ELR (cell line): ENCODE results near the gene GPR68.
"Not testable (repeated sequence)": the region's sequence is repeated elsewhere in the genome, so short reads cannot be mapped to it uniquely, and the experiment has no call there.

ENCODE experiments used
- DNase-seq: peaks from one replicate; pipeline ENCODE4 v3.0.0-alpha.2; 2015; ENCODE audit warnings: low read depth

GPR68 gene

DNA sequence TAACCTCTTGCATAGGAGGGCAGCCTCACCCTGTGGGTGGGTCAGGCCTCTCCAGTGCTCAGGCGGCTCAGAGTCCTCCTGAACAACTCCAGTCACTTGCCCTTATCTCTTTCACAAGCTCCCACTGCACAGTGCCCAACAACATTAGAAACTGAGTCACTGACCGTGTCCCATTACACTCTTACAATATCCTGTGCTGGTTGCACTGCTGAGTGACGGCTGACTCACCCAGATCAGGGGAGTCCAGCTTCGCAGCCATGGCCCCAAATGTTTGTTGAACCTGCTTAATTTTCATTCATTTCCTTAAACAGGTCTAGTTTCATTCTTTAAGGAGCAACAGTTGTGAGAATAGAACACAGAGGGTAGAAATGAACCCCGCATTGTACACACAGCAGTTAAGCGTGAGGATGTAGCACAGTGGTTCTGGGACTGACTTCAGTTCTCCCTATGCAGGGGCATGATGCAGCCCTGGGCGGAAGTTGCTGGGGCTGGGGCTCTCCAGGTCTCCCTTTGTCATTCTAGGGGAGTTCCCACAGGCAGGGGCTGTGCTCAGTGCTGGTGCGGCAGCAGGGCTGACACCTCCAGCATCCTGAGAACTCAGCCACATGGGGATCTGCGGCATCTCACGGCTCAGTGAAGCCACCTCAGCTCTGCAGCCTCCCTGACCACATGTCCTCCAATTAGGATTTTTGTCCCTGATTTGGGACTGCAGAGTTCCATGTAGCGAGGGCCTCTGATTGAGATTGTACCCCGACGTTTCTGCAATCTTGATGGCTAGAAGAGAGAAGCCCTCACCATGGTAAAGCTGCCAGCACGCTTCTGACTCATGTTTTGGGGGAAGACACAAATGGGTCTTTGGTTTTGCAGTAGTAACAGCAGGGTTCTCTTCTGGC lies 16.1 kb downstream of the GPR68 start:
- DNase-seq = peak; percentile 87

DNA sequence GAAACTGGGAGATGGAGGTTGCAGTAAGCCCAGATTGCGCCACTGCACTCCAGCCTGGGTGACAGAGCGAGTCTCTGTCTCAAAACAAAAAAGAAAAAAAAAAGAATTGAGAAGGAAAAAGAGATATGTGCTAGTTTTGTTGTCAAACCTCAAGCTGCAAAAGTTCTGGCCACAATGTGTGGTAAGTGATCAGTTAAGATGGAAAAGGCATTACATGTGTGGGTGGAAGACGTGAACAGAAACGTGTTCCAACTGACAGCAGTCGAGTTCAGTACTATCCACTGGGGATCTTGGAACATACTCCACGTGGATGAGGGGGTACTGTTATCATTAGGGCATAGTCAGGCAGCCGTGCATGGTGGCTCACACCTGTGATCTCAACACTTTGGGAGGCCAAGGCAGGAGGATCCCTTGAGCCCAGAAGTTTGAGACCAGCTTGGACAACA lies 17.3 kb downstream of the GPR68 start:
- no peak for DNase-seq

DNA sequence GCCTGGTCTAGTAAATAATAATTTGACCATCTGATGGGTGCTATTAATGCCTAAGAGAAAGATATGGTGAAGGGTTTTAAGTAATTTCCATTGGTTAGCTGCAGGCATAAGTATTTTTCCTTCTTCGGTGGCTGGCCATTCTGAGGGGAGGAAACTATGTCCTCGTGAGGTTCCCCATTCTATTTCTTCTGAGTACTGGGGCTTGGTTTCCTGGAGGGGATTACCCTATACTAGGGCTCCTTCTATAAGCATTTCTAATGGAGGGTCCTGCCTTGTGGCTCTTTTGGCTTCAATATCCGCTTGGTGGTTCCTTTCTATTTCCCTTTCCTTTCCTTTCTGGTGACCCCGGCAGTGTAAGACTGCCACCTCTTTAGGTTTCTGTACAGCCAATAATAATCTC lies 18.1 kb downstream of the GPR68 start:
- DNase-seq = not testable (repeated sequence)

DNA sequence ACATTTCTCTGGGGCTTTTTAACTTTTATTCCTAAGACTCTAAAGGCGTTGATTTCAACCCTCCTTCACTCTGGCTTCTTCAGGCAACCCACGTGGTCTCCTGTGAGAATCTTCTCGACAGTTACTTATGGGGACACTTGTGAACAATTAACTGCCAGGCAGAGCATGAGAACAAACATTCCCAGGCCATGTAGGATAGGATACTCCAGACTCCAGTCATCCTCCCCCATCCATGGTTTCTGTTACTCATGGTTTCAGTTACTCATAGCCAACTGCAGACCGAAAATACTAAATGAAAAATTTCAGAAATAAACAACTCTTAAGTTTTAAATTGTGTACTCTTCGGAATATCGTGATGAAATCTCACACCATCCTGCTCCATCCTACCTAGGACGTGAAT lies 19.5 kb downstream of the GPR68 start:
- peak; percentile 78 for DNase-seq

DNA sequence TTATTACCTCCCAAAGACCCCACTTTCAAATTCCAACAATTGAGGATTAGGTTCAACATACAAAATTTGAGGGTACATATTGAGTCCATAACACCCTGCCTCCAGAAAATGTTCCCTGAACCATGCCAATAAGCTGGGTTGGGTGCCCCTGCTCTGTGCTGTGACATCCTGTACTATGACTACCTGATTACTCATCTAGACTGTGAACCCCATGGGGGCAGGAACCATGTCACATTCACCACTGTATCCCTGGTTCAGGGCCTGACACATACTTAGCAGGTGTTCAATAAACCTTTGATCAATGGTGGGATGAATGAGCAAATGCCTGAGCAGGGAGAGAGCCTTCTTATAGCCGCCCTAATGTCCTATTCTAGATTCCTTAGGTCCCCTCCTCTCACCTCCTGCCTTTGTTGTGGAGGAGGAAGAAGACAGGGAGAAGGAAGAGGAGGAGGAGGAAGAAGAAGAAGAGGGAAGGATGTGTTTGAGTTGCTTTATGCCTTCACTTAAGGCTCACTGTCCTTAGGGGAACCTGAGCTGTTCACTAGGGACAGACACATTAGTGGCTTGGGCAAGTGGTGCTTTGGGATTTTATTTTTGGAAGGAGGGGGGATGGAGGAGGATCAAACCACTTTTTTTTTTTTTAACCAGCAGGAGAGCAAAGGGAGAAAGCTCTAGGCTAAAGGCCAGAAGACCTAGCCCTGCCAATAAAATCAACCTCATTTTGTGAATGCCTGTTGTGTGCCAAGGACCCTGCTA lies 21.3 kb downstream of the GPR68 start:
- DNase-seq = peak; percentile 41

DNA sequence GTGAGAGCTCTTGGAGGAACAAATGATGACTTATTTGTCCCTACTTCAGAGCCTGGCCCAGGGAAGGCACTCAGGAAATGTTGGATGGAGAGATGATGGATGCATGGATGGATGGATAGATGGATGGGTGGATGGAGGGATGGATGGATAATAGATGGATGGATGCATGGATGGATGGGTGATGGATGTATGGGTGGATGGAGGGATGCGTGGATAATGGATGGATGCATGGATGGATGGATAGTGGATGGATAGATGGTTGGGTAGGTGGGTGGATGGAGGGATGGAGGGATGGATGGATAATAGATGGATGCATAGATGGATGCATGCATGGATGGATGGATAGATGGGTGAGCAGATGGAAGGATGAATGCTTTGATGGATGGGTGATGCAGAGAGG lies 23.2 kb downstream of the GPR68 start:
- DNase-seq = no peak

DNA sequence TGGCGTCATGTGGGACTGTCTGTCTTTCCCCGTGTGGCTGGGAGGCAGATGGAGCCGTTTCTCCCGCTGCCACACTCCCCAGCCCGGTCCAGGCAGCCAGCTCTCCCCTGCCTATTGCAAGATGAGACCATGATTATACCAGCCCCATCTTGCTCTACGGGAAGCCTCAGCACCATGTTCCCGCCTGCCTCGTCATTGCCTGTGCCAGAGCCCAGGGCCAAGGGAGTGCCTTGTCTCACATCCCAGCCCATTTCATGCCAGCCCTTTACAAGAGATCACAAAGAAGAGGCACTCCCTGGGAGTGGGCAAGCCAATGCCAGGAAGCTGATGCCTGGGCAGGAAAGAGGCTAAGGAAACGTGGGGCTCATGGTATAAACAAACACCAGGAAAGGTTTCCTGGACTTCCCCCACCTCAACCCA lies 23.9 kb downstream of the GPR68 start:
- DNase-seq = no peak

DNA sequence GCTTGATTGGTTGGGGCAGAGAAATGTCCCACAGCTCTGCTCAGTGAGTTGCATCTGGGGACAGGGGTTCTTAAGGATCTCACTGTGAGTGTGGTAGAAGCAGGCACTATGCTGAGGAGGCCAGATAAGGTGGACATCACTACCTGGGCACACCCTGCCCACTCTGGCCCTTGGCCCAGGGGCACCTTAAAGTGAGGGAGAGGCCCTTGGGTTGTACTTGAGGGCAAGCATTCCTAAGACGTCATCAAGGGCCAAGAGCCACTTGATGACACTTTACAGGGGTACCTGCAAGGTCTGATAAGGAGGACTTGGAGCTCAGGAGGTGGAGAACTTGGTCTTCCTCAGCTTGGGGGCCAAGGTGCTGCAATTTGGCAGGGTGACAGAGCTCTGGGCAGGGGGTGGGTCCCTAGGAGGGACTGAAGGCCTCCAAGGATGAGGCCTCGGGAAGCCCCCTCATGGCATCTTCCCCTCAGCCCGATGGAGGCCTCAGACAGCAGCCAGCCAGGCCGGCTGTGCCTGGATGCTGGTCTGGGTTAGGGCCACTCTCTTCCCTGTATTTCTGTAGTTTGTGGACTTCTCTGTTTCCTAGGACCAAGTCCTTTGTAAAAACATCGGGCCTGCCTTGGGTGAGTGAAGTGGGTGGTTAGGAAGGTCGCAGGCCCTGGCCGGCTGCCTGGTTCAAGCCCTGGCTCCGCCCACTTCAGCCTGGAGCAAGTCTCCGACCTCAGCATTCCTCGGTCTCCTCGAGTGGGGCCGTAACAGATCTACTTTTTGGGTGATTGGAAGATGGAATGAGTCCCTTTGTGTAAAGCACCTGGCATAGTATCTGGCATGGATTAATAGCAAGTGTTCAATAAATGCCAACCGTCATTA lies 24.8 kb downstream of the GPR68 start:
- DNase-seq = no peak

DNA sequence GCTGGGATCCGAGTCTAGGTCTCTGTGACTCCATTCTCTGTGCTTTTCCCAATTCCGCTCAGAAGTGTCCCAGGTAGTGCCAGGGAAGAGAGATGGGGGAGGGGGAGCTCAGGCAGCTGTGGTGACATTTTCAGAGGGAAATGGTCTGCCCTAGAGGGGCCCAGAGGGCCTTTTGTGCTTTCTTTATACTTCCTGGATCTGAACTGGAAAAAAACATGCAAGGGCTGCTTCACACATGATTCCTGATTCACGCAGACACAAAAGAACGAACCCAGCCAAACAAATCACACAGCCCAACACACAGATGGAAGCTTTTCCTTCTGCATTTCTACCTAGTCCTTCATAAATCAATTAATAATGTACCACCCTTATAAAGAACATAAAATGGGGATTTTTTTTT lies 26.5 kb downstream of the GPR68 start:
- DNase-seq = no peak

DNA sequence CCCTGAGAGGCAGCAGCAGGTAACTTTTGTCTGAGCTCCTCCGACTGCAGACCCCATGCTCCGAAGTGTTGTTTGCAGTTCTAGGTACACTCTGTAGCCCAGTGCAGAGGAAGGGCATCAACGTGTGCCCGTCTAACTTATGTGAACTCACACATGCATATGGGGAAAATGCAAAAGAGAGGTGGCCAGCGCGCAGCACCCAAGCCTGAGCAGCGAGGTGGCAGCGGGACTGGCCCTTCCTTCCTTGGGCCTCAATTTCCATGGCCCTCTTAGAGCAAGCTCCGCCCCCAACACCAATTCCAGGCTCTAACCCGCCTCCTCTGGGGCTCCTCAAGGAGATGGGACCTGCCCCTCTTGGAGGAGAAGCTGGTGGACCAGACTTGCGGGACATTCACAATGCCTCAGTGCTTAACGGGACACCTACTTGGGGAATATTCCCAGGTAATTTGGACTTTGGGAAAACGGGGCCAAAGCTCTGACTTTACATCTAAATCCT lies 27.7 kb downstream of the GPR68 start:
- no peak for DNase-seq

DNA sequence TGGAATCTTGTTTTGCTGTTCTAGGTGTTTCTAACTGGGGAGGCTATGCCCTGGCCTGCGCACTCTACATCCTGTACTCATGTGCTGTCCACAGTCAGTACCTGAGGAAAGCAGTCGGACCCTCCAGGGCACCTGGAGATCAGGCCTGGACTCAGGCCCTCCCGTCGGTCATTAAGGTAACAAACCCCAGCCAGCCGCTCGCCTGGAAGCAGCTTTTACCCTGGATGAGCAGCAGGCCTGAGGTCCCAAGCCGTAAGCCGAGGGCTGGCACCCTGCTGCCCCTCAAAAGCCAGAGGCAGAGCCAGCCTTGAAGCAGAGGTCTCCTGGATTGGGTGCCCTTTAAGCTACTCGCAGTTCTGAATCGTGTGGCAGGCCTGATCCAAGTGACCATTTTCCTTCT lies 29.1 kb downstream of the GPR68 start:
- no peak for DNase-seq

DNA sequence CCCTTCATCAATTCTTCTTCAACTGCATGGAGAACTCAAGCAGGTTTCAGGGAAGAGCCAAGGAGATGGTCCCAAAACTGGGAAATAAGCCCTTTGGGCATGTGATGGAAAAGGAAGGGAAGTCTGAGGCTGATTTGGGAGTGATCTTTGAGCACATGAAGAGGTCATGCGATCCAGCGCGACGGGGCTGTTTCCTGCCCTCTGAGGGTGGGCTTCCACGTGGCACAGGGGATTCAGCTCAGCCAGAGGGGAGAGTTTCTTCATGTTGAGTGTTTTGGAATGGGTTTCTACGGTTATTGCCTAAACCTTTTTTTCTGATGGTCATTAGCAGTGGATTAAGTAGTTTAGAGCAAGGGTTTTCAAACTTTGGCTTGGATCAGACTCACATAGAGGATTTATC lies 30.2 kb downstream of the GPR68 start:
- DNase-seq = no peak

DNA sequence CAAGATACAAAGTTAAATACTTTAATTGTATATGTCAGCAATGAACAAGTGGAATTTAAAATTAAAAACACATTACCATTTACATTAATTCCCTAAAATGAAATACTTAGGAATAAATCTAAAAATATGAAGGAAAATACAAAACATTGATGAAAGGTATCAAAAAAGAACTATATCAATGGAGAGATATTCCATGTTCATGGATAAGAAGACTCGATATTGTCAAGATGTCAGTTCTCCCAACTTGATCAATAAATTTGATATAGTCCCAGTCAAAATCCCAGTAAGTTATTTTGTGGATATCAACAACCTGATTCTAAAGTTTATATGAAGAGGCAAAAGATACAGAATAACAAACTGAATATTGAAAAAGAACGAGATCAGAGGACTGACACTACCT lies 33.5 kb downstream of the GPR68 start:
- DNase-seq = no peak

DNA sequence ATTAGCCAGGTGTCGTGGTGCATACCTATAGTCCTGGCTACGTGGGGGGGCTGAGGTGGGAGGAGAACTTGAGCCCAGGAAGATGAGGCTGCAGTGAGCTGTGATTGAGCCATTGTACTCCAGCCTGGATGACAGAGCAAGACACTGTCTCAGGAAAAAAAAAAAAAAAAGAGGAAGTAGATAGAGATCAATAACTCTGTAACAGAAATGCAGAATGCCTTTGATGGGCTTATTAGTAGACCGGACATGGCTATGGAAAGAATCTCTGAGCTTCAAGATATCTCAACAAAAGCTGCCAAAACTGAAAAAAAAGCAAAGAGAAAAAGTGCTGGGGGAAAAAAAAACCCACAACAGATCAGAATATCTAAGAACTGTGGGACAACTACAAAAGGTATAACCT lies 37.5 kb downstream of the GPR68 start:
- no peak for DNase-seq

DNA sequence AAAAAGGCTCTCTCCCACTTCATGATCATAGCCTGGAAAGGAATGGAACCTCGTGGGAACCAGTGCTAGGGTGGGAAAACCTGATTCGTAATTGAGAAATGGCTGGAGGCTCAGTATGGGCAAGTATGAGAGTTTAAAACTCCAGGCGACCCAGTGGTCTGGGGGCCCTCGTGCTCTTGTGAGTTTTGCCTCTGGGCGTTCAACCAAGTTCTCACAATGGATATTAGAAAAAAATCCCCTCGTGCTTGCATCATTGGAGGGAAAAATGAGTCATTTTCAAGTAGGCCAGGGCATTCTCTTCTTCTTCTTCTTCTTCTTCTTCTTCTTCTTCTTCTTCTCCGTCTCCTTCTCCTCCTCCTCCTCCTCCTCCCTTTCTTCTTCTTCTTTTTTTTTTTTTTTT lies 39.0 kb downstream of the GPR68 start:
- DNase-seq = peak; percentile 8

DNA sequence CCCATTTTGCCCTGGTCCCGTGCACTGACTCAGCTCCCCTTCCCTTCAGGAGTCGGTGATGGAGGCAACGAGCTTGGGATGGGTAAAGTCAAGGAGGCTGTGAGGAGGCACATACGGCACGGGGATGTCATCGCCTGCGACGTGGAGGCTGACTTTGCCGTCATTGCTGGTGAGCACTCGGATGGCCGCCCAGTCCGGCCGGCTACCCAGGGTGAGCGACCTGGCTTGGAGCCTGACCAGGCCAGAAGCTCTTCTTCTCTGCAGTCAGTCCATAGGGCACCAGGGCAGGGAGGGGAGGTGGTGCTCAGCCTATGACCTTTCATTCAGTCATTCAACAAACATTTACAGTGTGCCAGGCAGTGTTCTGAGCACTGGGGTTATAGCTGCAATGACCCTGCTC lies 39.8 kb downstream of the GPR68 start:
- no peak for DNase-seq

DNA sequence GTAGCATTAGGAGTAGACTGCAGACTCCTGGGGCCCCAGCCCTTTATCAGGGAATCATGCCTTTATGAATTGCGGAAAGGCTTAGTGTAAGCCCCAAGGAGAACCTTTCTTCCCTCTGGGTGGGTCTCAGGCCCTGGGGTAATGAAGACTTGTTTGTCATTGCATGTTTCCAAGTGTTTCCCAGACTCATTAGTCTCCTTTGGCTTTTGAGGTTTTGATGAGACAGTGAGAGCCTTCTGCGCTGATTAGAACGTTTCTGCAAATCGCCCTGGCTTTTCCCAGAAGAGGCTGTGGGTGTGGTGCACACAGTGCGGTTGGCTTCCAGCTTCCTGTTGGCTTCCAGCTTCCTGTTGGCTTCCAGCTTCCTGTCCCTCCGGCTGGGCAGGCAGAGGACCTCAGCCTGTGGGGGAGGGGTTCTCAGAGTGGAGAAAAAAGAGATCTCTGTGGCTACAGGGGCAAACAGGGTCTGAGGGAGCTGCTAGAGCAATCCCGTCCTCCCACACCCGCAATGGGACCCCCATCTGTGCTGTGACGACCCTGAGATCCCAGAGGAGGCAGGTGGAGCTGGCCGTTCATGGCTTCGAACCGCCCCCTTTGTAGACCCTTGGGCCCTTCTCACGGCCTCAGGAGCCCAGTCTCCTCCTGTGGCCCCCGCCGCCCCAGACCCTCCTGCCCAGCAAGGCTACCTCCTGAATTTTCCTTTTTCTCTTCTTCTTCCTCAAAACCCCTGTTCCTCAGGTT lies 42.1 kb downstream of the GPR68 start:
- peak; percentile 48 for DNase-seq

DNA sequence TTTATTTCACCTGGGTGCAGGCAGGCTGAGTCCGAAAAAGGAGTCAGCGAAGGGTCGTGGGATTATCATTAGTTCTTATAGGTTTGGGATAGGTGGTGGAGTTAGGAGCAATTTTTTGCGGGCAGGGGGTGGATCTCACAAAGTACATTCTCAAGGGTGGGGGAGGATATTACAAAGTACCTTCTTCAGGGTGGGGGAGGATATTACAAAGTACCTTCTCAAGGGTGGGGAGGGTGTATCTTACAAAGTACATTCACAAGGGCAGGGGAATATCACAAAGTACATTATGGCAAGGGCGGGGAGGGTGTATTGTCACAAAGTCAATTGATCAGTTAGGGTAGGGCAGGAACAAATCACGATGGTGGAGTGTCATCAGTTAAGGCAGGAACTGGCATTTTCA lies 43.7 kb downstream of the GPR68 start:
- not testable (repeated sequence) for DNase-seq

DNA sequence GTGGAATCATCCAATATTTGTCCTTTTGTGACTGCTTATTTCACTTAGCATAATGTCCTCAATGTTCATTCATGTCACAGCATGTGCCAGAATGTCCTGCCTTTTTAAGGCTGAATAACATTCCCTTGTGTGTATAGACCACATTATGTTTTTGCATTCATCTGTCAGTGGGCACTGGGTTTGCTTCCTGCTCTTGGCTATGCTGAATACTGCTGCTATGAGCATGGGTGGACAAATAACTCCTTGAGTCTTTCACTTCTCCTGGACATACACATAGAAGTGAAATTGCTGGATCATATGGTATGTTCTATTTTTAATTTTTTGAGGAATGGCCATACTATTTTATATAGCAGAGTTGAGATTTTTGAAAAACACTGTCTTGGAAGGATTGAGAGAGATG lies 46.9 kb downstream of the GPR68 start:
- DNase-seq = no peak

DNA sequence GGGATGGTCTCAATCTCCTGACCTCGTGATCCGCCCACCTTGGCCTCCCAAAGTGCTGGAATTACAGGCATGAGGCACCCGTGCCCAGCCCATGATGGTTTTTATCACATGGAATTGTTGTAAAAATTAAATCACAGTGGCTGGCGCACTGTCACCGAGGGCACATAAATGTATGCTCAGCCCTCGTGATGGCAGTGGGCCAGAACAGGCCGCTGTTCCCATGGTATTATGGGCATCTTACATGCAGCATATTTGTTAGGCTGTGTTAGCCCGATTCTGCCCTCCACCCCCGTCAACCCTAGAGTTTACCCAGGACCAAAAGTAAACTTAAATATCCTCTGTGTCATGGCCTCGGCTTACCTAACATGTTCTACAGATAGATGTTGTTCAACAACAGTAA lies 48.6 kb downstream of the GPR68 start:
- no peak for DNase-seq

DNA sequence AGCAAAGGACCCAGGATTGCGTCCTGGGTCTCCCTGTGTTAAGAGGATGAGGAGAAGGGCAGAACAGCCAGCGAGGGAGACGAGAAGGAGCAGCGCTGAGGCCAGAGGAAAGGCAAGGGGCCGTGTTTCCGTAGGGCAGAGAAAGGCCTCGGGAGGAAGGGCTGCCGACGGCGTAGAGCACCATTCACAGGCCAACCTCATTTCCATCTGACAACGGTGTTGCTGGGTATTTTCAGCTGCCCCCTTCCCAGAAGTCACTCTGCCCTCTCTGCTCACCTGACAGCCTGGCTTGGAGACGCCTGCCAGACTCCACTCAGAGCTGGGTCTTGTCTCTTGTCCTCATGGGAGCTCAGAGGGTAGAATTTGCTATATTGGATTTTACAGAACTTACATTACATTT lies 51.4 kb downstream of the GPR68 start:
- DNase-seq = no peak
